Chondrocyte (in vitro differentiated cells): Measurements from ENCODE around the gene KRTAP10-5. TPM values are rescaled to one million over a fixed set of nuclear protein-coding genes. Genes with fewer than 3 reads are reported as not detected.
"Not testable (repeated sequence)": the region's sequence is repeated elsewhere in the genome, so short reads cannot be mapped to it uniquely, and the experiment has no call there.

Source experiments
- DNase-seq: peaks from one replicate; pipeline ENCODE4 v3.0.0; 2021; ENCODE audit warnings: mixed read lengths, low spot score
- H3K27ac Mint-ChIP-seq: one replicate; pipeline ENCODE4 v1.8.0; 2021; ENCODE audit warnings: mild to moderate bottlenecking, moderate library complexity, mixed read lengths; ENCODE audit not compliant: unreplicated experiment
- H3K27me3 Mint-ChIP-seq: 2 replicates; pipeline ENCODE4 v1.8.0; 2021; ENCODE audit warnings: low read depth, mixed read lengths
- H3K36me3 Mint-ChIP-seq: 2 replicates; pipeline ENCODE4 v1.8.0; 2021; ENCODE audit warnings: low read depth, mixed read lengths
- H3K4me1 Mint-ChIP-seq: 2 replicates; pipeline ENCODE4 v1.8.0; 2021; ENCODE audit warnings: low read depth, mild to moderate bottlenecking, mixed read lengths
- H3K4me3 Mint-ChIP-seq: one replicate; pipeline ENCODE4 v1.8.0; 2021; ENCODE audit warnings: mild to moderate bottlenecking, moderate library complexity, mixed read lengths; ENCODE audit not compliant: unreplicated experiment
- H3K9me3 Mint-ChIP-seq: 2 replicates; pipeline ENCODE4 v1.8.0; 2021; ENCODE audit warnings: low read depth, mixed read lengths
- CTCF ChIP-seq: fragments of 200-600 bp; sonication (generic); IDR thresholded peaks from 2 replicates; pipeline ENCODE4 v1.5.0; 2021; ENCODE audit warnings: antibody characterized with exemption, mild to moderate bottlenecking, moderate library complexity
- total RNA-seq: library from RNA; stranded (reverse); gene quantifications from 3 replicates; pipeline ENCODE4 v1.2.1, GENCODE V29; 2021

KRTAP10-5 gene
- total RNA-seq, 1 donor from 2014 or later = not detected

GRCh38 chr21:44614161-44614631 is 33.8 kb upstream of the KRTAP10-5 start:
- Mint-ChIP-seq H3K4me3 (no peak overlapping the region), H3K4me1 (no peaks in the 10 kb centered on the region), H3K9me3 (peaks cover 18% of the 10 kb centered on the region), H3K27ac (no peak overlapping the region), H3K36me3 (peaks cover 2% of the 10 kb centered on the region), H3K27me3 (peaks cover 46% of the 10 kb centered on the region)
- peak; percentile 86 for DNase-seq
- TF ChIP-seq CTCF = no peak

DNA sequence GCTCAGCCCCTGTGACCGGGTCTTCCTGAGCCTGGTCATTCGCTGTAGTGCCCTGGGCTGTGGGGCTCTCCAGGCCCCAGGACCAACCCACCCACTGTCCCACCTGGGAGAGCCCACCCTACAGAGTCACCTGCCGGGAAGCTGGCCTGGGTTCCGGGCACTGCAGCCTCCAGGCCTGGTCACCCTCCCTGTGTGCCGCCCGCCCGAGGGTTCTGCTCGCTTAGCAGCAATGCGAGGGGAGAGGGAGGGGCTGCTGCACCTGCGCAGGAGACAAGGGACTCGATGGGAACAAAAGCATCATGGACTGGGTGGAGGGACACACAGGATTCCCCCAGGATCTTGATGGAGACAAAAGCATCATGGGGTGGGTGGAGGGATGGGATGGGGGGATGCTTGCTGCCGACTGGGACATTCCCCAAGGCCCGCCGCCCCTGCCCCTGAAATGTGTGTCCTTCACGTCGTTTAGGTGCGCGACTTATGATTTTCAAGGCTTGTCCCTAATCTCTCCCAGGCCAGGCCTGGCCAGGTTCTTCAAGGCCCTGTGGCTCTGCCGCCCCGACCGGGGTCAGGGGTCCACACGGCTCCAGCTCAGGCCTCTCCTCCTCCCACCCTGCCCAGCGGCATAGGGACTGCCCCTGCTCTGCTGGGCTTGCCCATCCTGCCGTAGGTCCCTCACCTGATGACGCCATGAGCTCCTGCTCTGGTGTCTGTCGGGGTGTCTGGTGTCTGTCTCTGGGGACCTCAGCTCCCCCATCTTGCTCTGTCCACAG is 33.2 kb upstream of the KRTAP10-5 start:
- no peak overlapping the region for H3K4me3 Mint-ChIP-seq
- H3K4me1 Mint-ChIP-seq = no peaks in the 10 kb centered on the region
- peak; percentile 86 for DNase-seq

GRCh38 chr21:44612669-44613229 is 32.3 kb upstream of the KRTAP10-5 start:
- H3K4me1 Mint-ChIP-seq = no peaks in the 10 kb centered on the region
- H3K36me3 Mint-ChIP-seq = peaks cover 2% of the 10 kb centered on the region
- H3K27ac Mint-ChIP-seq = no peak overlapping the region
- H3K27me3 Mint-ChIP-seq = peaks cover 38% of the 10 kb centered on the region
- peaks cover 20% of the 10 kb centered on the region for H3K9me3 Mint-ChIP-seq
- DNase-seq = peak; percentile 87
- no peak overlapping the region for H3K4me3 Mint-ChIP-seq
- no peak for TF ChIP-seq CTCF

More for the DNA sequence above, 33.2 kb upstream of the KRTAP10-5 start:
- TF ChIP-seq CTCF = no peak
- Mint-ChIP-seq H3K27ac (no peak overlapping the region), H3K9me3 (peaks cover 20% of the 10 kb centered on the region), H3K27me3 (peaks cover 41% of the 10 kb centered on the region), H3K36me3 (peaks cover 2% of the 10 kb centered on the region)

- peak; percentile 69 for DNase-seq
- no peak within 1 kb of the TSS for H3K4me3 Mint-ChIP-seq
- no peaks in the 10 kb centered on the region for H3K4me1 Mint-ChIP-seq
- TF ChIP-seq CTCF = no peak
- H3K27ac Mint-ChIP-seq = no peak within 1 kb of the TSS
- peaks cover 35% of the 10 kb centered on the region for H3K27me3 Mint-ChIP-seq
- peaks cover 2% of the 10 kb centered on the region for H3K36me3 Mint-ChIP-seq
- peaks cover 20% of the 10 kb centered on the region for H3K9me3 Mint-ChIP-seq
Observed at GRCh38 chr21:44612029-44612486, 31.7 kb upstream of the KRTAP10-5 start, which contains the start of gene KRTAP10-8. Gene KRTAP10-8 (plus strand): TSS chr21:44612079. CDS start chr21:44612101, 22 bp downstream.

DNA sequence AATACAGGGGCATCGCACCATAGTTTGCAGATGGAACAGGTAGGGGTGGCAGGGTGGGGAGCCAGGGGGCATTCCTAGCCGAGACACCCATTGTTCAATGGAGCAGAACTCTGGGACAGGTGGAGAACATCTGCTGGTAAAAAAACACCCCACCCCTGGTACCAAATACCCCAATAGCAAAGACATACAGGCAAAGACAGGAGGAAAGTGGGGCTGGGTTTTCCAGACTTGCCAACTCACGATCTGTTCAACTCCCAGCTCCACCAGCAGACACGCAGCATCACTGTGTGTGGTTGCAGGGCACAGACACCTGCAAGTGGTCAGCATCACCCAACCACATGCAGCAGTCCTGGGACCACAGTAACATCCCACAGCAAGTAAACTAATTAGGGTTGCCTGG is 31.1 kb upstream of the KRTAP10-5 start:
- TF ChIP-seq CTCF = no peak
- H3K36me3 Mint-ChIP-seq = peaks cover 2% of the 10 kb centered on the region

DNA sequence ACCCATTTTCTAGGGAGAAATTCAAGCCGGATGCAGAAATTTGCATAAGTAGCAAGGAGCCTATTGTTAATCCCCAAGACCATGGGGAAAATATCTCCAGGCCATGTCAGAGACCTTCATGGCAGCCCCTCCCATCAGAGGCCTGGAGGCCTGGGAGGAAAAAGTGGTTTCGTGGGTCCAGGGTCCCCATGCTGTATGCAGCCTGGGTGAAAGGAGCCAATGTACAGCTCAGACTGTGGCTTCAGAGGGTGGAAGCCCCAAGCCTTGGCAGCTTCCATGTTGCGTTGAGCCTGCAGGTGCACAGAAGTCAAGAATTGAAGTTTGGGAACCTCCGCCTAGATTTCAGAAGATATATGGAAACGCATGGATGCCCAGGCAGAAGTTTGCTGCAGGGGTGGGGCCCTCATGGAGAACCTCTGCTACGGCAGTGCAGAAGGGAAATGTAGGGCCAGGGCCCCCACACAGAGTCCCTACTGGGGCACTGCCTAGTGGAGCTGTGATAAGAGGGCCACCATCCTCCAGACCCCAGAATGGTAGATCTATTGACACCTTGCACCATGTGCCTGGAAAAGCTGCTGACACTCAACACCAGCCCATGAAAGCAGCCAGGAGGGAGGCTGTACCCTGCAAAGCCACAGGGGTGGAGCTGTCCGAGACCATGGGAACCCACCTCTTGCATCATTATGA is 29.9 kb upstream of the KRTAP10-5 start:
- H3K4me1 Mint-ChIP-seq, H3K36me3 Mint-ChIP-seq, DNase-seq, H3K4me3 Mint-ChIP-seq, H3K27ac Mint-ChIP-seq: not testable (repeated sequence)
- Mint-ChIP-seq H3K27me3 (peaks cover 32% of the 10 kb centered on the region), H3K9me3 (peaks cover 20% of the 10 kb centered on the region)

More for the DNA sequence above, 31.1 kb upstream of the KRTAP10-5 start:
- Mint-ChIP-seq H3K9me3 (peaks cover 20% of the 10 kb centered on the region), H3K27ac (no peak overlapping the region), H3K27me3 (peaks cover 31% of the 10 kb centered on the region), H3K4me1 (no peaks in the 10 kb centered on the region), H3K4me3 (no peak overlapping the region)
- no peak for DNase-seq
